GM18519 (cell line): ENCODE results near the gene CFAP45.

ENCODE experiments used
- ATAC-seq: cut with Tn5 transposase; IDR thresholded peaks from one replicate; pipeline ENCODE4 v1.9.1; 2021; ENCODE audit warnings: mild to moderate bottlenecking, moderate library complexity; ENCODE audit not compliant: unreplicated experiment, low FRiP score

CFAP45 gene

GRCh38 chr1:159924791-159925718 is 25.1 kb upstream of the CFAP45 start, which contains the start of gene TAGLN2:
TAGLN2 (minus strand) TSS chr1:159925507; CDS start chr1:159920509, 4,998 bp downstream.
- peak; percentile 69 for ATAC-seq

- ATAC-seq = no peak
Measured at GRCh38 chr1:159924025-159924790, 24.2 kb upstream of the CFAP45 start.

- no peak for ATAC-seq
Measured at GRCh38 chr1:159923203-159924024, 23.4 kb upstream of the CFAP45 start.

- no peak for ATAC-seq
Measured at GRCh38 chr1:159922511-159923202, 22.7 kb upstream of the CFAP45 start.

- ATAC-seq = no peak
Measured at GRCh38 chr1:159921700-159922504, 21.9 kb upstream of the CFAP45 start.

- no peak for ATAC-seq
Measured at GRCh38 chr1:159921251-159921650, 21.3 kb upstream of the CFAP45 start.

- no peak for ATAC-seq
Measured at GRCh38 chr1:159920651-159921050, 20.7 kb upstream of the CFAP45 start.

- no peak for ATAC-seq
Measured at GRCh38 chr1:159920202-159920601, 20.2 kb upstream of the CFAP45 start.

GRCh38 chr1:159919236-159919865 is 19.4 kb upstream of the CFAP45 start:
- ATAC-seq = no peak

GRCh38 chr1:159918352-159919200 is 18.6 kb upstream of the CFAP45 start:
- ATAC-seq = no peak

- no peak for ATAC-seq
Measured at GRCh38 chr1:159917533-159918351, 17.8 kb upstream of the CFAP45 start.

- no peak for ATAC-seq
Measured at GRCh38 chr1:159916242-159917051, 16.5 kb upstream of the CFAP45 start.

- no peak for ATAC-seq
Measured at GRCh38 chr1:159915571-159916241, 15.7 kb upstream of the CFAP45 start.

- no peak for ATAC-seq
Measured at GRCh38 chr1:159914252-159915018, 14.5 kb upstream of the CFAP45 start.
